Colonic mucosa (tissue), 4 donors: ENCODE results near the gene TNFSF13. TPM values are rescaled to one million over a fixed set of nuclear protein-coding genes. Genes with fewer than 3 reads are reported as not detected.
A peak's percentile ranks its signal among the peaks of the same experiment; 100 is the strongest.

Source experiments
- DNase-seq: peaks from one replicate; pipeline ENCODE4 v3.0.0-alpha.2; 2020
- H3K27ac ChIP-seq: fragments of 200-600 bp; one replicate; pipeline ENCODE4 v1.8.0; 2021
- H3K27me3 ChIP-seq: fragments of 200-600 bp; one replicate; pipeline ENCODE4 v1.8.0; 2021
- H3K36me3 ChIP-seq: fragments of 200-600 bp; one replicate; pipeline ENCODE4 v1.8.0; 2021
- H3K4me1 ChIP-seq: fragments of 200-600 bp; one replicate; pipeline ENCODE4 v1.8.0; 2021; ENCODE audit warnings: mild to moderate bottlenecking
- H3K4me3 ChIP-seq: fragments of 200-600 bp; one replicate; pipeline ENCODE4 v1.8.0; 2021
- H3K9ac ChIP-seq, 2 donors: one replicate each; pipeline ENCODE4 v1.7.0; 2013; ENCODE audit warnings: control low read depth in 2 of 2, low read depth in 2 of 2, low read length in 2 of 2
- H3K9me3 ChIP-seq: fragments of 200-600 bp; one replicate; pipeline ENCODE4 v1.8.0; 2021
- CTCF ChIP-seq: fragments of 200-600 bp; IDR thresholded peaks from one replicate; pipeline ENCODE4 v1.8.0; 2022; ENCODE audit warnings: antibody characterized with exemption, mild to moderate bottlenecking
- intact Hi-C: fragments of 100-400 bp; cut with DNase I; formaldehyde crosslinking; loops from one replicate; pipeline ENCODE4 v1.14.1; 2022
- total RNA-seq, 2 donors: library from RNA; stranded (reverse); fragmentation: NEBNext Ultra II Directional in 1 of 2; extraction: Animal tissue kit (Norgen Biotek cat#: 25700) in 1 of 2; gene quantifications; one replicate each; pipeline ENCODE4 v1.2.1, GENCODE V29; 2021
- donor health status: healthy.
- donor health status: DM: no; HTN: no; CAD: no.
- donor health status: DM: no; HTN: no; CAD: no.

TNFSF13 gene
- total RNA-seq, 2 donors from 2014 or later: 67.5 to 125 TPM

DNA sequence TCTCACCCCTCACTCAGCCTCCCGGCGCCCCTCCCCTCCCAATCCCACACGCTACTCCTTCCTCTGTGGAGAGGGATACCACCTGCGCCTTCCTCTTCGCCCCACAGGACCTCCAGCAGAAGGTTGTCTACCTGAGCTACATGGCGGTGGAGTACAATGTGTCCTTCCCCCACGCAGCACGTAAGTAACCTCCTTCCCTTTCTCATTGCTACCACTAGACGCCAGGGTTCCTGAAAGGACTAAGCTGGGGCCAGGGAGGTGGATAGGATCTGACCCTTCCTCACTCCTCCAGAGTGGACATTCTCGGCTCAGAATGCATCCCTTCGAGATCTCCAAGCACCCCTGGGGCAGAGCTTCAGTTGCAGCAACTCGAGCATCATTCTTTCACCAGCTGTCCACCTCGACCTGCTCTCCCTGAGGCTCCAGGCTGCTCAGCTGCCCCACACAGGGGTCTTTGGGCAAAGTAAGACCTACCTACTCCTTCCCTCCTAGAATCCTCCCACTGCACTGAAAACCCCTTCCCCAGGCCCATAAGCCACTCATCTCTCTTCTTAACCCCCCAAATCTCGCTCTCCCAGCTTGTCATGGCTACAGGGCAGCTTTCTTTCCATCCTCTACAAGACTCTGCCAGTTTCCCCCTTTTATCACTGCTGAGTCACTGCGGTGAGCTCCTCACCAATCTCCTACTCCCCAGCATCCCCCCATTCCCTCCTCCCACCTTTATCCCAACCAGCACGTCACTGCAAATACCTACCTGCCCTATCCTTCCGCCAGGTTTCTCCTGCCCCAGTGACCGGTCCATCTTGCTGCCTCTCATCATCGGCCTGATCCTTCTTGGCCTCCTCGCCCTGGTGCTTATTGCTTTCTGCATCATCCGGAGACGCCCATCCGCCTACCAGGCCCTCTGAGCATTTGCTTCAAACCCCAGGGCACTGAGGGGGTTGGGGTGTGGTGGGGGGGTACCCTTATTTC, 22.3 kb downstream of the TNFSF13 start:
- Histone ChIP-seq H3K4me1 (peaks cover 3% of the 10 kb centered on the region), H3K27ac (peak overlapping the region; percentile 78), H3K4me3 (no peak overlapping the region), H3K36me3 (peaks cover 16% of the 10 kb centered on the region), H3K27me3 (no peaks in the 10 kb centered on the region), H3K9ac (peak overlapping the region; percentile 44 to 85), H3K9me3 (no peaks in the 10 kb centered on the region)
- no peak for DNase-seq
- no peak for TF ChIP-seq CTCF
- intact Hi-C loops: loop anchor here (10.0 kb wide), 1 partner anchor 146 kb away; the partner anchor contains the start of genes FGF11 and TMEM102

- peak overlapping the region; percentile 66 to 86 for H3K9ac ChIP-seq
- no peaks in the 10 kb centered on the region for H3K9me3 ChIP-seq
- no peak for TF ChIP-seq CTCF
- no peak for DNase-seq
- intact Hi-C loops: loop anchor here (10.0 kb wide), 1 partner anchor 148 kb away; the partner anchor contains the start of genes FGF11 and TMEM102
- peaks cover 3% of the 10 kb centered on the region for H3K36me3 ChIP-seq
- H3K4me1 ChIP-seq: peaks cover 3% of the 10 kb centered on the region
- peak overlapping the region; percentile 46 for H3K4me3 ChIP-seq
- H3K27me3 ChIP-seq: no peaks in the 10 kb centered on the region
- H3K27ac ChIP-seq: peak overlapping the region; percentile 87
Measured at GRCh38 chr17:7582396-7583252, 24.1 kb downstream of the TNFSF13 start.

GRCh38 chr17:7583253-7584109, 24.9 kb downstream of the TNFSF13 start, which contains the start of gene MPDU1:
Gene MPDU1, plus strand, starts transcription at chr17:7583852. Its CDS starts 11 bp downstream, at chr17:7583863.
- DNase-seq: peak; percentile 96
- intact Hi-C loops: loop anchor here (10.0 kb wide), 1 partner anchor 149 kb away; the partner anchor contains the start of genes FGF11 and TMEM102
- H3K27ac ChIP-seq: peak within 1 kb of the TSS; percentile 87

GRCh38 chr17:7586673-7587419, 28.3 kb downstream of the TNFSF13 start:
- H3K9me3 ChIP-seq: no peaks in the 10 kb centered on the region
- TF ChIP-seq CTCF: no peak
- DNase-seq: peak; percentile 69
- H3K9ac ChIP-seq: peak overlapping the region in 1 of 2 donors; percentile 5
- H3K36me3 ChIP-seq: peaks cover 8% of the 10 kb centered on the region
- intact Hi-C loops: loop anchor here (10.0 kb wide), 1 partner anchor 152 kb away; the partner anchor contains the start of genes FGF11 and TMEM102
- H3K4me3 ChIP-seq: no peak overlapping the region
- H3K4me1 ChIP-seq: peaks cover 7% of the 10 kb centered on the region
- H3K27ac ChIP-seq: no peak overlapping the region
- no peaks in the 10 kb centered on the region for H3K27me3 ChIP-seq

More at GRCh38 chr17:7583253-7584109, 24.9 kb downstream of the TNFSF13 start, which contains the start of gene MPDU1:
- H3K4me3 ChIP-seq: peak within 1 kb of the TSS; percentile 46
- H3K36me3 ChIP-seq: no peaks in the 10 kb centered on the region
- H3K9me3 ChIP-seq: no peaks in the 10 kb centered on the region
- H3K4me1 ChIP-seq: peaks cover 3% of the 10 kb centered on the region
- no peaks in the 10 kb centered on the region for H3K27me3 ChIP-seq
- TF ChIP-seq CTCF: no peak
- H3K9ac ChIP-seq: peak within 1 kb of the TSS; percentile 78 to 86
